ENCODE results near the gene CTNS.

The CTNS gene

DNA sequence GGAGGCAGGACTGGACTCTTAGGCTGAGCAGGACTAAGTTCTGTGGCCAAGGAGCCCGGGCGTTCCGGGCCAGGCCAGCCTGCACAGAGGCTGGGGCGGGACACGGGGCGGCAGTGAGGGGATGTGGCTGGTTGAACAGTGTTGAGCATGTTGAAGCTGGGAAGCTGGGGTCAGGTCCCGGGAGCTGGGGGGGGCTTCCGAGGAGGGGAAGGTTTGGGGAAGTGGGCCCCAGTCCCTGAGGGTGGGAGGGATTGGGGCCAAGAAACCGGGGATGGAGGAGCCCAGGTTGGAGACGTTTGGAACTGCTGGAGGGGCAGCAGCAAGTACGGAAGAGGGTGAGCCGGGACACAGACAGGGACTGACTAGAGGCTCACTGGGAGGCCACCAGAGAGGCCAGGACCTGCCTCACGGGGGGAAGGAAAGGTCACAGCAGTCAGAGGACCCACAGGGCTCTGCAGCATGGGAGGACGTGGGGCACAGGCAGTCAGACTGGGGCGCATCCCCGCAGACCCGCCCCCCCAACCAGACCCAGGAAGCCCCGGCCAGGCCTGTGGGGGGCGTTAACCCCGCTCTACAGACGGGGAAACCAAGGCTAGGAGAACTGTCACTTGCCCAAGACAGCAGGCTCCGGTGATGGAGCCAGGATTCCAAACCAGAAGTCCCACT lies 22.4 kb downstream of the CTNS start:
- no peak for DNase-seq
- Histone ChIP-seq H3K9me3 (no peaks in the 10 kb centered on the region), H3K27me3 (no peaks in the 10 kb centered on the region), H3K4me3 (ENCODE audit: low read depth, low read length) (no peak overlapping the region), H3K4me1 (no peaks in the 10 kb centered on the region; the same call in 1 of the 2 replicates), H3K36me3 (no peaks in the 10 kb centered on the region)
- TF ChIP-seq, protein P1, sequence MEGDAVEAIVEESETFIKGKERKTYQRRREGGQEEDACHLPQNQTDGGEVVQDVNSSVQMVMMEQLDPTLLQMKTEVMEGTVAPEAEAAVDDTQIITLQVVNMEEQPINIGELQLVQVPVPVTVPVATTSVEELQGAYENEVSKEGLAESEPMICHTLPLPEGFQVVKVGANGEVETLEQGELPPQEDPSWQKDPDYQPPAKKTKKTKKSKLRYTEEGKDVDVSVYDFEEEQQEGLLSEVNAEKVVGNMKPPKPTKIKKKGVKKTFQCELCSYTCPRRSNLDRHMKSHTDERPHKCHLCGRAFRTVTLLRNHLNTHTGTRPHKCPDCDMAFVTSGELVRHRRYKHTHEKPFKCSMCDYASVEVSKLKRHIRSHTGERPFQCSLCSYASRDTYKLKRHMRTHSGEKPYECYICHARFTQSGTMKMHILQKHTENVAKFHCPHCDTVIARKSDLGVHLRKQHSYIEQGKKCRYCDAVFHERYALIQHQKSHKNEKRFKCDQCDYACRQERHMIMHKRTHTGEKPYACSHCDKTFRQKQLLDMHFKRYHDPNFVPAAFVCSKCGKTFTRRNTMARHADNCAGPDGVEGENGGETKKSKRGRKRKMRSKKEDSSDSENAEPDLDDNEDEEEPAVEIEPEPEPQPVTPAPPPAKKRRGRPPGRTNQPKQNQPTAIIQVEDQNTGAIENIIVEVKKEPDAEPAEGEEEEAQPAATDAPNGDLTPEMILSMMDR (IDR thresholded peaks at IDR 0.05; ENCODE audit: low read depth, low read length) = no peak

DNA sequence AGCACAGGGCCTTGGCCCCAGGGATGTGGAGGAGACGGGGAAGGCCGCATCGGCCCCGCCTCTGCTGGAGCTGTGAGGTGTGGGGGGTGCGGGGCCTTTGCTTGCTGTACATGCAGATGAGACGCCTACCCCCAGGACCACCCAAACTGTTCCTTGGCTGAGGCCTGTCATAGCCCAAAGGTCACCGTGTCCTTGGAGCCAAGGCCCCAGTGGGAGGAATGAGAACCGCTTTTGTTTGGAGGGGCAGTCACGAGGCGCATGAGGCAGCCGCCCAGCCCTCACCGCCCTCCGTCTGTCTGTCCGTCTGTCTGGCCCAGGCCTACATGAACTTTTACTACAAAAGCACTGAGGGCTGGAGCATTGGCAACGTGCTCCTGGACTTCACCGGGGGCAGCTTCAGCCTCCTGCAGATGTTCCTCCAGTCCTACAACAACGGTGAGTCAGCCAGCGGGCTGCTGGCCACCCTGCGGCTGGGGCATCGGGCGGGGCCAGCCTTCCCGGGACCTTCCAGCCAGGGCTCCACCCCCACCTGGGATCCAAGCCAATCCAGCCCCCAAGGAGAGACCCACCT lies 23.1 kb downstream of the CTNS start:
- Histone ChIP-seq H3K4me3 (ENCODE audit: low read depth, low read length) (no peak overlapping the region), H3K36me3 (no peaks in the 10 kb centered on the region), H3K4me1 (no peaks in the 10 kb centered on the region; the same call in 1 of the 2 replicates), H3K9me3 (no peaks in the 10 kb centered on the region), H3K27me3 (no peaks in the 10 kb centered on the region)
- TF ChIP-seq, protein P1 (IDR thresholded peaks at IDR 0.05; ENCODE audit: low read depth, low read length) = no peak
- DNase-seq = no peak

DNA sequence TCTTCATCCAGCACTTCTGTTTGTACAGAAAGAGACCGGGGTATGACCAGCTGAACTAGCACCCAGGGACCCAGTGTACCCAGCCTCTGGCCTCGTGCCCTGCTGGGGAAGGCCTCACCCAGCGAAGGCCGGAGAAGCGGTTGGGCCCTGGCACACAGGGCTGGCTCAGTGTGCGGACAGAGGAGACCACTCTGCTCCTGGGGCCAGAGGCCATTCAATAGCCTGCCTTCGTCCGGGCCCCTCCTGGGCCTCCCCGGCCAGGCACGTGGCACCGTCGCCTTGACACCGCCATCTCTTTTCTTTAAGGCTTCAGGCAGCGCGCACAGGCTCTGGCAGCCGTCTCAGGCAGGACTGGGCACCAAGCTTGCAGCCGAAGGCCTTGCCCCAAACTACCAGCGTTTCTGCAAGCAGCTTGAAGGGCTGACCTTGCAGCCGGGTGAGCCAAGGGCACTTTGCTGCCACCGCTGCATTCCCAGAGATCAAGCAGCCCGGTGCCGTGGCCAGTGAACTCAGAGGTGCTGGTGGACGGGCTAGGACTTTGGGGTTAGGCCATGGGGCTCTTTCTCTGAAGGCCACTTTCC lies 23.8 kb downstream of the CTNS start:
- no peaks in the 10 kb centered on the region for H3K27me3 ChIP-seq
- TF ChIP-seq, protein P1 (IDR thresholded peaks at IDR 0.05; ENCODE audit: low read depth, low read length) = no peak
- no peaks in the 10 kb centered on the region; the same call in 1 of the 2 replicates for H3K4me1 ChIP-seq
- DNase-seq = no peak
- H3K36me3 ChIP-seq = no peaks in the 10 kb centered on the region
- H3K4me3 ChIP-seq (ENCODE audit: low read depth, low read length) = no peak overlapping the region
- no peaks in the 10 kb centered on the region for H3K9me3 ChIP-seq

DNA sequence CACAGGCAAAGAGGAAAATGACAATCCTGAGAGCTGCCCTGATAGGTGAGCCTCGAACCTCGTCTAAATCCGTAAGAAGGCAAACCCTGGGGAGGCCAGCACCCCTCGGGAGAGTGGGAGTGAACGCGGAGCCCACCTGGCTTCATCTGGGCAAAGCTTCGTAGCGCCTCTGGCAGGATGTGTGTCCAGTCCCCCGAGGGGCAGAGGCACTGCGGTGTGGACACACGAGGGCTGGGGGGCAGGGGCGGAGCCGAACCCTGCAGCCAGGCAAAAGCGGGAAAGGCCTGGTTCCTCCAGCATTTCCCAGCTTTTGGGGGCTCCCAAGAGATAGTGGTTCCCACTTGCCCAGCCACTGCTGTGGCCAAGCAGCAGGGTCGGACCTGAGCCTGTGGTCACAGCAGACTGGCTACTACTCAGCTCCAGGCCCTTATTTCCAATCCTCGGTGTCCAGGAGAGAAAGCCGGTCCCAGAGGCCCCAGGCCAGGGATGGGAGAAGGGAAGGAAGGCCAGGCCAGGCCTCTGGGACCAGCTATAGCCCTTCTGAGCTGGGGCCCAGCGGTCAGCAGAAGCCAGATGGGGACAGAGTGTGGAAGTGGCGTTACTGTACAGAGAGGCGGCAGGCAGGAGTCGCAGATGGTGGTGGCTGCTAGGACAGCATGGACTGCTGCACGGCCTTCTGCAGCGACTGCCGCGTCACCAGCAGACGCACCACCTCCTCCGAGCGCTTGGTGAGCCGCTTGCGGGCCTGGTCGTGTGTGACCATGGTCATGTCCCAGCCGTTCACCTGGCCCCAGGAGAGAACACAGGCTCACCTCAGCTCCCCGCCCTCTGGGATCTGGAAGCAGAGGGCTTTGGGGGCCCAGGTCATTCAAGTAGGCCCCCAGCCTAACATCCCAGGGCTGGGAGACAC lies 26.8 kb downstream of the CTNS start:
- TF ChIP-seq, protein P1 (IDR thresholded peaks at IDR 0.05; ENCODE audit: low read depth, low read length) = no peak
- H3K9me3 ChIP-seq = no peaks in the 10 kb centered on the region
- H3K4me3 ChIP-seq (ENCODE audit: low read depth, low read length) = no peak overlapping the region
- H3K4me1 ChIP-seq = no peaks in the 10 kb centered on the region; the same call in 1 of the 2 replicates
- no peak for DNase-seq
- no peaks in the 10 kb centered on the region for H3K27me3 ChIP-seq
- no peaks in the 10 kb centered on the region for H3K36me3 ChIP-seq

DNA sequence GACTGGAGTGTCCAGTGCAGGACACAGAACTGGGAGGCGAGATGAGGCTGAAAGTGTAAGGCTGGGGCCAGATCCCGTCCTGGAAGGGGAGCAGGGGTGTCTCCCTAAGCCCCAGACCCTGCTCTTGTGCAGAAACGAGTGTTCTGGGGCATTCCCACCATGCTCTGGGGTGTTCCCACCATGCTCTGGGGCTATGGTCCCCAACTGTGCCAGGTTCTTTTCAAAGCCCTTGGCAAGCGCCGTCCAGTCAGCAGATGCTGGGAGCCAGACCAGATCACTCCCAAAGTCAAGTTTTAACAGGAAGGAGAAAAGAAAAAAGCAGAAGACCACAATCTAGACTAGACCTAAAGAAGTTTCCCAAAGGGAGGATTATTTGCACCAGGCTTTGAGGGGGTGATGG lies 29.3 kb downstream of the CTNS start:
- Histone ChIP-seq H3K4me3 (ENCODE audit: low read depth, low read length) (no peak overlapping the region), H3K4me1 (no peaks in the 10 kb centered on the region)
- TF ChIP-seq, protein P1 (IDR thresholded peaks at IDR 0.05; ENCODE audit: low read depth, low read length) = no peak

More for the DNA sequence above, 29.3 kb downstream of the CTNS start:
- no peaks in the 10 kb centered on the region; the same call in 1 of the 2 replicates for H3K36me3 ChIP-seq
- H3K27me3 ChIP-seq = no peaks in the 10 kb centered on the region
- no peaks in the 10 kb centered on the region for H3K9me3 ChIP-seq
- no peak for DNase-seq

Measured in BE2C (cell line).